NCI-H128 (cell line): ENCODE data around the gene HIPK1.
"Not testable (repeated sequence)": the region's sequence is repeated elsewhere in the genome, so short reads cannot be mapped to it uniquely, and the experiment has no call there.

ENCODE experiments used
- DNase-seq: peaks from one replicate; lab custom pipeline; 2025; ENCODE audit not compliant: unreplicated experiment; lab: John Stamatoyannopoulos, UW

HIPK1 gene

GRCh38 chr1:113981962-113982931 is 53.1 kb downstream of the HIPK1 start:
- no peak for DNase-seq

GRCh38 chr1:113982949-113983348 is 53.8 kb downstream of the HIPK1 start:
- DNase-seq = no peak

GRCh38 chr1:113983391-113983790 is 54.3 kb downstream of the HIPK1 start:
- DNase-seq = no peak

- no peak for DNase-seq
These were observed 54.7 kb downstream of the HIPK1 start for GRCh38 chr1:113983826-113984225.

GRCh38 chr1:113984710-113985109 is 55.6 kb downstream of the HIPK1 start:
- no peak for DNase-seq

GRCh38 chr1:113986802-113987201 is 57.7 kb downstream of the HIPK1 start:
- DNase-seq = no peak

GRCh38 chr1:113987259-113987658 is 58.1 kb downstream of the HIPK1 start:
- DNase-seq = no peak

- DNase-seq = no peak
These were observed 61.4 kb downstream of the HIPK1 start for GRCh38 chr1:113990530-113990929.

- no peak for DNase-seq
These were observed 61.8 kb downstream of the HIPK1 start for GRCh38 chr1:113990961-113991360.

GRCh38 chr1:113991467-113991997 is 62.4 kb downstream of the HIPK1 start:
- no peak for DNase-seq

GRCh38 chr1:113993072-113993471 is 63.9 kb downstream of the HIPK1 start:
- DNase-seq = no peak

- no peak for DNase-seq
These were observed 64.6 kb downstream of the HIPK1 start for GRCh38 chr1:113993766-113994165.

GRCh38 chr1:113995382-113995781 is 66.3 kb downstream of the HIPK1 start:
- no peak for DNase-seq

GRCh38 chr1:113998361-113998760 is 69.2 kb downstream of the HIPK1 start:
- no peak for DNase-seq

- no peak for DNase-seq
These were observed 70.1 kb downstream of the HIPK1 start for GRCh38 chr1:113999233-113999632.

- no peak for DNase-seq
These were observed 70.7 kb downstream of the HIPK1 start for GRCh38 chr1:113999799-114000198.

GRCh38 chr1:114000406-114000805 is 71.3 kb downstream of the HIPK1 start:
- DNase-seq = no peak

- no peak for DNase-seq
These were observed 73.5 kb downstream of the HIPK1 start for GRCh38 chr1:114002492-114003239.

- no peak for DNase-seq
These were observed 74.3 kb downstream of the HIPK1 start for GRCh38 chr1:114003431-114003830.

GRCh38 chr1:114006825-114007224 is 77.7 kb downstream of the HIPK1 start:
- DNase-seq = not testable (repeated sequence)

- DNase-seq = no peak
These were observed 79.4 kb downstream of the HIPK1 start for GRCh38 chr1:114008480-114008941.

- DNase-seq = no peak
These were observed 79.9 kb downstream of the HIPK1 start for GRCh38 chr1:114008993-114009392.
